Measurements from ENCODE around the gene NHLRC4.

Gene NHLRC4

DNA sequence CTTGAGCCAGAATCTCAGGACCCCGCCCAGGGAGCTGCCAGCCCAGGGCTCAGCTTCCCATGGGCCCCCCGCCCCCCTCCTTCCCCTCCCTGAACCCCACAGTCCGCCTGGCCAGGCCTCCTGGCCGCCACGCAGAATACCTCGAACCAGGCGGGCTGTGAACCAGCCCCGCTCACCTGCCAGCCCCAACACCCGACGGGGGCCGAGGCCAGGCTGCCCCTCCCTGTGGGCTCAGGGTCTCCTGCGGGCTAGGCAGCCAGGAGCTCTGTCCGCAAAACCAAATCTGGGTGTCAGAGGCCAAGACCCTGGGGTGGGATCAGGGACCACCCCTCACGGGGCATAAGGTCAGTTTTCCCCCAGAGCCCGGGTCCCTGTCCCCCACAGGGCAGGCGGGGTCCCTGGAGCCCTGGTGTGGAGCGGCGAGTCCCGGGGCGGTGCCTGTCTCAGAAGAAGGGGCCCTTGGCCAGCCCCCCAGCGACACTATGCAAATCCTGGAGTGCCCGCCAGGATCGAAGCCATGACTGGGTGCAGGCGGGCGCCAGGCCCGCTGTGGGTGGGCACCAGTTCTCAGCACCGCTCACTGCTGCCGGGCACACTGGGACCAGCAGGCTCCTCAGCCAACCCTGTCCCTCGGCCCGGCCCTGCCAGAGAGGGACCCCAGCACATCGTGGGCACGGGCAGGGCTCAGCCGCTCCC is 13.1 kb upstream of the NHLRC4 start:
- no peak for DNase-seq (ENCODE audit: low read depth)

DNA sequence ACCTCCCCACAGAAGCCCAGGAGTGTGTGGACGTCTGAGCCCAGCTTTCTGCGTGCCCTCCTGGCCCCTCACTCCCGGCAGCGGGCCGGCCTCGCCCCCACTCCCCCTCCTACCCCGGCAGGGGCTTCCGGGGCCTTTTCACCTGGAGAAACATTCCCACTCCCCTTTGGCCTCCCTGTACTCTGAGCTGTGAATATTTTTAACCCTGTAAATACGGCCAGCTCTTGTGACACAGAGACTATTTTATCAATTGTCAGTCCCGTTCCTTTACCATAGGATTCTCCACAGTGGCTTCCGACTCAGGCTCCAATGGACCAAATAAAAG is 12.5 kb upstream of the NHLRC4 start:
- DNase-seq (ENCODE audit: low read depth): no peak

DNA sequence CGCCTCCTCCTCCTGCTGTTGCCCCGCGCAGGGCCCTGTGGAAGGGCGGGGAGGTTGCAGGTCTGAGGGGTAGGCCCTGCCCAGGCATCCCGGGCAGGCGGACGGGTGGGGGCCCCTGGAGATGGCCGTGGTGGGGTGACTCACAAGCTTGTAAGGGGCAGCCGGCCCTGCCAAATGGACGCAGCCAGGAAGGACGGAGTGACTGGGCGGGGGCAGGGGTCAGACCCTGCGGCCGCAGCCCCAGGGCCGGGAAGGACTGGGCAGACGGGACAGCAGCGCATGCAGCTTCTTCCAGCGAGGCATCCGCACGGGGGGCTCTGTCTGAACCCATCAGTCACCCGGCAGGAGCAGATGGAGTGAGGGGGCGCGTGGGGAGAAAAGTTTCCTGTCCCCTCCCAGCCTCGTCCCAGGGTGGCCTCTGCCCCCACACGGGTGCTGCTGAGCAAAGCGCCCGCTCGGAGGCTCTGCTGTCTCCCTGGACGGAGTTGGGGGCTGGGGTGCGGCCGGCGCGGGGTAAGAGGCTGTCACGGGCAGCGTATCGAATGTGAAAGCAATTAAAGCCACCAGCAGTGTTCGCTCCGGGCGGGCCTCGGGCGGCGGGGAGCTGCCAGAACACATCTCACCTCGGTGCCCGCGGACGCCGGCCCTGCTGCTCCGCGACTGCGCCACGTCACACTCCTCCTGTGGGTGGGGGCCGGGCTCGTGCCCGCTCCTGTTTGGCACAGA is 12.0 kb upstream of the NHLRC4 start:
- DNase-seq (ENCODE audit: low read depth): no peak

DNA sequence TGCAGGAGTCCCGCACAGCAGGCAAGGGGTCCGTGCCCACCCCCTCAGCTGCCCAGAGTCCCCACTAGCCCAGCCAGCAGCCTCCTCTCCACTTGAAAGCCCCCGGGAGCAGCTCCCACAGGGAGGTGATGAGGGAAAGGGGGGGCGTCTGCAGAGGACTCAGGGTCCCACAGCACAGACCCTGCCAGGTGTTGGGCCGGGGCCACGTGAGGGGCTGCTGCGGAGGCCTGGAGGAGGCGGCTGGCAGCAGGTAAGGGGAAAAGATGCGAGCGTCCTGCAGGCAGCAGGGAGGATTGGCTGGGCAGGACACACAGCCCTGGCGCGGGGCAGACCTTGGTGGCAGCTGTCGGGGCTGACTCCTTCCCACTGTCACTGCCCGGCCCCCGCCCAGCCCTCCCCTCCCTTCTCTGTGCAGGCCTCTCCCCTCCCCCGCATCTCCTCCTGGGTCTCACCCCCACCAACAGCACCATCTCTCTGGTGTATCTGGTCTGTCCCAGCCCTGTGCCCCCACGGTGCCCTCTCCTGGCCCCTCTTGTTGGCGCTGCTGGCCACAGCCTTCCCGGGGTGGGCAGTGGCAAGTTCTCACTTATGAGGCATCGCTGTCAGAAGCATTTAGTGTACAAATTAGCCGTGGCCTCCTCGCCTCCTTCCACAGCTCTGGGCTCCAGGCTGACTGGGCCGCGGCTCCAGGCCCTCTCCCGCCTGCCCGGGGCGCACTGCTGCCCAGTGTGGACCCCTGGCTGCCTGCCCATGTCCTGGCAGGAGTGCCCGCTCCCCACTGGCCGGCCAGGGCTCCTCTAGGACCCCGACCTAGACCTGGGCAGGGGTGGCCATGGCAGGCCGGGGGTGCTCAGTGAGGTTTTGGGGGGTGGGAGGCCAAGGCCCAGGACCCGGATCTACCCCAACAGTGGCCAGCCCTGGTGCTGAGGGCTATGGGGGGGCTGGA is 11.0 kb upstream of the NHLRC4 start:
- DNase-seq (ENCODE audit: low read depth): no peak

DNA sequence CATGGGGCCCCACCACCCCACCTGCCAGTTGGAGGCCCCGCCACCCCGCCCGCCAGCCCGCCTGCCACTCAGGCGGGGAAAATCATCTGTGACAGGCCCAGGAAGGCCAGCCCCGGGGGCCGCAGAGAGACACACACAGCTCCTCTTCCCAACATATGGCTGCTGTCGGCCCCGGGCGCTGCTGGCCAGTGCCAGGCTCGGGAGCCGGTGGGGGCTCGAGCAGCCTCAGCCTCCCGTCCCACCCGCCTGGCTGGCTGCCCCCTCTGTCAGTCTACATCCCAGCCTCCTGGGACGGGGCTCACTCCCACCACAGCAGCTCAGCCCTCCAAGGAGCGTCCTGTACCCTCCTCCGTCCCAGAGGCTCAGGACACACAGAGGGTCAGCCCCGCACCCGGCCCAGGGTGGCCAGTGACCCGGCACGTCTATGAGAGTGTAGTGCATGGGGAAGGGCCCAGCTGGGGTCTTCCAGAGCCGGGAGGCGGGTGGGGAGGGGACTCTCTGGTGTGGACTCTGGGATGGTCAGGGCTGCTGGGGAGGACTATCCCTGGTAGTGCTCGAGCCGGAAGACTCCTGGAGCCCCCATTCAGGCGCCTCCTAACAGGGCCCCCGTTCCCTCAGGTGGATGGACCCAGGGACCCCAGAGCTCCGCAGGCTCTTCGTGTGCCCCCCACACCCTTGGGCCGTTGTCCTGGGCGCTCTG is 10.2 kb upstream of the NHLRC4 start:
- no peak for DNase-seq (ENCODE audit: low read depth)

DNA sequence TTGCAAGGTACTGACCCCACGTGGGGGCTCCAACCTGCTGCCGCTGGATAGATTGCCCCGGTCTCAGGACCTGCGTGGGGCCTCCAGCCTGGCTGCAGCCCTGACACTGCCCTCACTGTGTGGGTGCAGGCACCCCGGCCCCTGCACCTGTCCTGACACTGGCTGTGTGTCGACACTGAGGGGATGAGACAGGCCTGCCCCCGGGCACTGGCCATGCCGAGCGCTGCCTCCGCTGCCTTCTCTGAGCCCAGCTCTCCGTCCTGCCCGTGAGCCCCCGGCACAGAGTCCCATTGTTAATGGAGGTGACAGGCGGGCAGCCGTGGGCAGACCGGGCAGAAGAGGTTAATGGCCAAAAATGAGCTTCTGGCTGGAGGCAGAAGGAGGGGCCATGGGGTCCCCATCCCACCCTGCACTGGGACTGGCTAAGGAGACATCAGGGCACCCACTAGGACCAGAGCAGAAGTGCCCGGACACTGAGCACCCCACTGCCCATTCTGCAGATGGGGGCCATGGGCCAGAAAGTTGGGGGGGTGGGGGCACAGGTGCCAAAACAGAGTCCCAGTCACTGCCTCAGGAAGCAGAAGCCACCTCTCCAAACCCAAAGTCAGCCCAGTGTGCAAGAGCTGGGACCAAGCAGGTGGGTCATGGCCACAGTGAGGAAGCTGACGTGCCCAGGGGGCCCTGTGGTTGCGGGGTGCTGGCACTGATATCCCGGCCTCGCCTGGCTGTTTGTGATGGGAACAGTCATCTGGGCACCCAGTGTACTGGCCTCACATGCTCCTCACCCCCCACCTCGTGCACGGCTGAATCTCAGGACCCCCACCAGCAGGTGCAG is 9.1 kb upstream of the NHLRC4 start:
- no peak for DNase-seq (ENCODE audit: low read depth)

DNA sequence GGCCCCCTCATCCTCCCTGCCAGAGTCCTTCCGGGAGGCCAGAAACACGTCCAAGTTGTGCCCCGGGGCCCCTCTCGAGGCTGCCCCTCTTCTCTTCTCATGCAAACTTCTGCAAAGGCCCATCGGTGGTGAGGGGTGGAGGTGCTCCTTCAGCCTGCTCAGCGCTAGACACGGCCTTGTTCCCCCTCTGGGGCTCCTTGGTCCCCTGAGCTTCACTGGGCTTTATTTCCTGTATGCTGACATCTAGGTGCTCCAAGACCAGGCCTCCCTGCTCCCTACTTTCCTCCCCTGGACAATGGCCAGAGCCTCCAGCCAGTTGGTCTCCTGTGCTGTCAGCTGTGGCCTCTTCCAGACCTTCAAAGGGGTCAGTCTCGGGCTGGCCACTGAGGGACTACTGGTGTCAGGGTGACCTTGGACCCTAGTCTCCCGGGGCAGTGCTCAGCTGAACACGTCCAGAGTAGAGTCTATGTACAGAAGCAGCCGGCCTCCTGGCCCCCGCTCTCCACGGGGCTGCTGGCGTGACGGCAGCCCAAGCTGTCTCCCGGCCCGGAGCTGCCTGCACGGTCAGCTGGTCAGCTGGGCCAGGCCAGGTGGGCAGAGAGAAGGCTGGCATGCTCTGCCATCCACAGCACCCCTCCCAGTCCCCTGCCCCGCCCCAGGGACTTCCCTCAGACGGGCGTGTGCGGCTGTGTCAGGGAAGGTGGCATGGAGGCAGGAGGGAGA is 8.3 kb upstream of the NHLRC4 start:
- DNase-seq (ENCODE audit: low read depth): no peak

DNA sequence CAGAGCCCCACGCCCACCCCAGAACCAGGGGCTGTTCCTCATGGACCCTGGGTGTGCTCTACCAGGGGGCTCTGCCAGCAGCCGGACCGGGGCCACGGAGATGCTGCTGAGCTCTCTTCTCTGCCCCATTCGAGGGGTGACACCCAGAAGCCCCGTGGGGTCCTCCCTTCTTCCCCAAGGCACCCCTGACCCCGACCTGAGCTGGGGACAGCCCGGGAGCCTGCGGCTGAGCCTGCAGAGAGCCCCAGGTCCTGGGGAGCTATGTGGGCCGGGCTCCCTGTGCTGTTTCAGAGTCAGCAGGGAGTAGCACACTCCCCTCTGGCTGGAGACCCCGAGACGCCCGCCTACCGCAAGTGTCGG is 7.8 kb upstream of the NHLRC4 start:
- DNase-seq (ENCODE audit: low read depth): no peak

DNA sequence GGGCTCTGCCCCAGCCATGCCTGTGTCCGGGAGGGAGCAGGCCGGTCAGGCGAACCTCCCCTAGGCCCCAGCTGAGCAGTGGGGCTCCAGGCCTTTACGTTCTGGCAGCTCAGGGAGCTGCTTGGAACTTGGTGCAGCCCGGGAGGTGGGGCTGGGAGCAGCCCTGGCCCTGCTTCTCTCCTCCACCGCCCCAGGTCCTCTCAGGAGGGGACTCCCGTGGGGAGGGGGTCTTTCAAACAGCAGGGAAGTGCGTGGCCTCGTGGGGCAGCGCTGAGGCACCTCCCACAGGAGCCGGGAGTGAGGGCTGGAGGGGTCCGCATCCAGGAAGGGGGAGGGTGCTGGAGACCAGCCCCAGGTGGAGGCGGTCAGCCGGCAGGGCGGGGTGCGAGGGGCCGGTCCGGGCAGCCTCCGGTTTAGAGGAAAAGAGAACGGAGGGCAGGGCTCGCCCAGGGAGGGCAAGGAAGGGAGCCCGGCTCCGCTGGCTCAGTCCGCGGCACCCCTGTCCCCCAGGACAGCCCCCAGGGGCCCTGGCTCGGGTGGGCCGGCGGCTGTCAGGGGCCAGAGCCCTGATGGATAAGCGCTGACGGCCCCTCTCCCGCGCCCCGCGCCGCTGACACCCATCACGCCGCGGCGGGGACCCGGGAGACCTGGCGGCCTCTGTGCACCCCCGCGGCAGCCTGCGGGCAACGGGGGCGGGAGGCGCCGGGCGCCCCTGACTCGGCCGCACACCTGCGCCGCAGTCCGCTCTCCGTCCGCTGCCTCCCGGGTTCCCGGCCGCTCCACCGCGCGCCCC is 7.2 kb upstream of the NHLRC4 start:
- no peak for DNase-seq (ENCODE audit: low read depth)

DNA sequence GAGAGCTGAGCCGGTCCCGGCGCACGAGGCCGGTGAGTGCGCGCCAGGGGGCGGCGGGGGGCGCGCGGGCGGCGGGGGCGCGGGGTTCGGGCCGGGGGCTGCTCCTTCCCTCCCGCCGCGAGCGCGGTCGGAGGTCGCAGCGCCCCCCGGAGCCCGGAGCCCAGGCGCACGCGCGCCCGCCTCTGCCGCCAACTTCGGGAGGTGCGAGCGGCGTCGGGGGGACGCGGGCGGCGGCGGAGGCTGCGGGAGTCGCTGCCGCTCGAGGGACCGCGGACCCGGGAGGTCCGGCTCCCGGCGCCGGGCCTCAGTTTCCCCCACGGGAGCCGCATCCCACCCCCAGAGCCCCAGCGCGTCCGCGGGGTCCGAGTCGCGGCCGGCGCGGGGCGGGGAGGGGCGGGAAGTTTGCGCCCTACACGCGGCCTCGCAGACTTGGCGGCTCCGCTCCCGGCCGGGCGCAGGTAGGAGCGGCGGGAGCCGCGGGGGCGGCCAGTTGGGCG is 6.6 kb upstream of the NHLRC4 start, which contains the start of gene PRR35:
PRR35 (plus strand) TSS at position 191 of the 497 bp plus-strand sequence. CDS start 2,901 bp downstream, outside the sequence.
- no peak for DNase-seq (ENCODE audit: low read depth)

DNA sequence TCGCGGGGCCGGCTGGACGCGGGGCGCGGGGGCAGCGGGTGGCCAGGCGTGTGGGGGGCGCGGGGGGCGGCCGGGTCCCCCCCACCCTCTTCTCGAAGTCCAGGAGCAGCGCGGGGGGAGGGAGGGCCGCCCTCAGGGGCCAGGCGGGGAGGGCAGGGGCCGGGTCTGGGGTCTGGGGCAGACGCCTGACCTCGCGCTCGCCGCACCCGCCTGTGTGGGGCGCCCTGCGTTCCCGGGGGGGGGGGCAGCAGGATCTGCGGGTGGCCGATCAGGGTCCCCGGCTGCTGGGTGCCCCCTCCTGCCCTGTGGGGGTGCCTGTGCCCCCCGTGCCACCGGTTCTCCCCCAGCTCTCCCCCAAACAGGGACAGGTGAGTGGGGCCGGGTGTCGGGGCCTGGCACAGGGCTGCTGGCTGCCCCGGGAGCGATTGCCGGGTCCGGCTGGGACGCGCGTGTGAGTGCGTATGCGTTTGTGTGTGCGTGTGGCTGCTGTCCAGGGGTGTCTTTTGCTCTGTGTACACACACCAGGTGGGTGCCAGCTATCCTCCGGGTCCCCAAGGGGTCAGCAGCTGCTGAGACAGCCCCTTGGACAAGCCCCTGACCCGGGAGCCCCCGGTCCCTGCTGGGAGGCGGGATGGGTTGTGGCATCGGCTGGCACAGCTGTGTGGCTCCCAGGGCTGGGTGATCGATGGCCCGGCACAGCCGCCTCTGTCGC is 5.9 kb upstream of the NHLRC4 start:
- no peak for DNase-seq (ENCODE audit: low read depth)

DNA sequence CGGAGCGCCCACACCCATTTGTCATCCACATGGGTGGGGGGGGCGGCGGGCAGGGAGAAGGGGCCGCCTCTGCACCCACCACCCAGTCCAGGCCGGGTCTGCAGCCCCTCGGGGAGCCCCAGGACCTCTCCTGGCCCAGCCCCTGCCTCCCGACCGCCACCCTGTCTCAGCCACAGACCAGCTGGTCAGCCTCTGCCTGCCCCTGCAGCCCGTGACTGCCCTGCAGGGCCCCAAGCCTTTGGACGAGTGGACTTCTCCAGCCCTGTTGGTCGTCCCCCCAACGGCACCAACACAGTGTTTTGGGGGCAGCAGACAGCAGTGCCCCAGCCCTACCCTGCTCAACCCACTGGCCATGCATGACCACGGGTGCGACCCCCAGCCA is 5.4 kb upstream of the NHLRC4 start:
- DNase-seq (ENCODE audit: low read depth): no peak

DNA sequence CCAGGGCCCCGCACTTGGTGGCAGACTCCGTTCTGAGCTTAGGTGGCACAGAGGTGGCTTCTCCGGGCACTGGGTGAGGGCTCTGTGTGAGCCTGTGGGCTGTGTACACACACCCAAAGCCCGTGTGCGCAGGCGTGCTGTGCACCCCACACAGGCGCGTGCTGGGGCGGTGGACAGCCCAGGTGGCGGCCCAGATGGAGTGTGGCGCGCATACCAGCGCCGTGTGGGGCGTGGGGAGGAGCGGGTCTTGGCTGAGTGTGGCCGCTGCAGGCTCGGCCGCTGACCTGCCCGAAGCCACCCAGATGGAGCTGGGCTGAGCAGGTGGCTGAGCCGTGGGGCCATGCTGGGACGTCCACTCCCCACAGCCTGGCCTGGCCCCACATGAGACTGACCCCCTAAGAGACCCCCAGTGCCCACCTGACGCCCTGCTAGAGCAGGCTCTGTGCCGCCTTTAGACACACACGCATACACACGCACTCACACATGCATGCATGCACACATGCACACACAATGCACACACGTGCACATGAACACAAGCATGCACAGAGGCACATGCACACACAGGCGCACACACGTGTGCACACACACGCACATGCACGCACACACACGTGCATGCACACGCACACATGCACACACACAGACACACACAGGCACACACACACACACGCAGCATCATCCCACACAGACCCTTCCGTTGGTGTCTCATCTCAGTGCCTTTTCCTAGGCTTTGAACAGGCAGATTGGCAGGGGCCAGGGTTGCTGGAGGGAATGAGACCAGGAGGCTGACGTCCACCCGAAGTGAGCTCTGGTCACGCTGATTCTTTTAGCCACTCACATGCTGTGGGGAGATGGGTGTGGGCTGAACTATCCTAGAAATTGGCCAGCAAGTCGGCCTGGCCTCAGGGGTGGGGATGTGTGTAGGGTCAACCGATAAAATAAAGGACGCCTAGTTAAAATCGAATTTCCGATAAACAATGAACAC is 4.6 kb upstream of the NHLRC4 start:
- no peak for DNase-seq (ENCODE audit: low read depth)

DNA sequence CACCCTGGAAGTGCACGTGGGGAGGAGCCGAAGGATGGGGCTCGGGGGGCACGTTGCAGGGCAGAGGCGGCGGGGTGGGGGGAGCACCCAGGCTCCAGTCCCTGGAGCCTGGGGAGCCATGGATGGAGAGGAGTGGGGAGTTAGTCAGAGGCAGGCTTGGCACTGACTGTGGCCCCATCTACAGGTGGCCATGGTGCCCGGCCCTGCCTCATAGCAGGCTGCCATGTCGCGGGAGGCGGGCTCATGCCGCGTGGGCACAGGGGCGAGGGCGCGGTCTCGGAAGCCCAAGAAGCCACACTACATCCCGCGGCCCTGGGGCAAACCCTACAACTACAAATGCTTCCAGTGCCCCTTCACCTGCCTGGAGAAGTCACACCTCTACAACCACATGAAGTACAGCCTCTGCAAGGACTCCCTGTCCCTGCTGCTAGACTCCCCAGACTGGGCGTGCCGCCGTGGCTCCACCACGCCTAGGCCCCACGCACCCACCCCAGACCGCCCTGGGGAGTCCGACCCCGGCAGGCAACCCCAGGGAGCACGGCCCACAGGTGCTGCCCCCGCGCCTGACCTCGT is 3.6 kb upstream of the NHLRC4 start:
- no peak for DNase-seq (ENCODE audit: low read depth)

DNA sequence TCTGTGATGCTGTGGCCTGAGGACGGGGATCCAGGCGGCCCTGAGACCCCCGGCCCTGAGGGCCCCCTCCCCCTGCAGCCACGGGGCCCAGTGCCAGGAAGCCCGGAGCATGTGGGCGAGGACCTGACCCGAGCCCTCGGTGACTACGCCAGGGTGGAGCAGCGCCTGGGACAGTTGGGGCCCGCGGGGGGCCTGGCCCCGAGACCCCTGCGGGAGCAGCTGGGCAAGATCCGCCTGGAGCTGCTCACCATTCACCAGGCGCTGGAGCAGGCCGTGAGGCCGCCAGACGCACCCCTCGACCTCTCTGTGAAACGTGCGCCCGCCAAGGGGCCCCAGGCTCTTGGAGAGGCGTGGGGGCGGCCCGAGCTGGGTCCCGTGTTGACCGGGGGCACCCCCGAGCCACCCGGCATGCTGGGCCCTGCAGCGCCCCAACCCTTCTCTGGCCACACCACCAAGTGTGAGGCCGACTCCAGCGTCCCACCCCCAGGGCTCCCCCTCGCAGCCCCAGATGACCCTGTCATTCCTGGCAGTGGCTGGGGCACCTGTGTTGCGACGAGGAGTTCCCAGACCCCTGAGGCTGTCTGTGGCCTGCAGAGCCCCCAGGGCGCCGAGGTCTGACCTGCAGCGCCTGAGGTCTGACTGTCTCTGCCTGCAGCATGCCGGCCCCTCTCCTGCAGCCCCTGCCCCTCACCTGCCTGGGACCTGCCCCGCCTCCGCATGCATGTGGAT is 2.0 kb upstream of the NHLRC4 start:
- DNase-seq (ENCODE audit: low read depth): no peak

DNA sequence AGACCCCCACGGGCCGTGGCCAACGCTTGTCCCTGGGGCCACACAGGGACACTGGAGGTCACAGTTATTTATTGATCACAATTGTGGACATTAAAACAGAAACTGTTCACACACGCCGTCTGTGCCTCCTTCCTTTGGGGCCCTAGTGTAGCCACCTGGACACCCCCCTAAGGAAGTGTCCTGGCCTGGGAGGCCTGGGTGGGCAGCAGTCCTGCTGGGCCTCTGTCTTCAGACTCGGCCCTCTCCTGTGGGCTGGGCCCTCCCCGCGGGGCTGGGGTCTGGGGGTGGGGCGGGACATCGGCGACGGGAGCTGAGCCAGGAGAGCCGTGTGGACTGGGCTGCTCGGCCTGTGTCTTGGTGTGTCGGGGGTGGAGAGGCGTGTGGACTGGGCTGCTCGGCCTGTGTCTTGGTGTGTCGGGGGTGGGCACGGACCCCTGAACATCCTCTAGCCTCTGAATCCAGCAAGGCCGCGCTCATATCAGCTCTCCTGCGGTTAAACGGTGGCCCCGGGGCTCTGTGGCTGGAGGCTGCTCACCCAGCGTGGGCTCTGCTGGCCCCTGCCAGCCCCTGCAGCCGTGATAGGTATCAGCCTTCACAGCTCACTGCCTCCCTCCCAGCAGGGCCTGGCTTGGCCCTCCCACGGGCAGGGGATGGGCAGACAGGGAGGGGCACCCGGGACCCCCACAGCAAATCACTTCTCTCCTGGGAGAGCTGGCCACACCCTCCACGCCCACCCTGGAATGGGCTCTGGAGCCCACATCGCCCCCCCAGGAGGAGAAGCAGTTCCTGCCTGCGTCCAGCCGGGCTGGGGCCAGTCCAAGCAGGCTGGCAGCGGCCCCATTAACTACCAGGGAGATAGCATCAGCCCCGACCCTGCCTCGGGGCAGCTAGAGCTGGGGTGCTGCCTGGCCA is 1.1 kb upstream of the NHLRC4 start:
- DNase-seq (ENCODE audit: low read depth): no peak

Measured in non-pigmented ciliary epithelial cell (primary cell).